ENCODE data around the gene ANO4. TPM values are rescaled to one million over a fixed set of nuclear protein-coding genes. Genes with fewer than 3 reads are reported as not detected.

The ANO4 gene
- total RNA-seq, 1 experiment from 2014 or later = 5.7 TPM

- no peak overlapping the region for H3K4ac ChIP-seq (ENCODE audit: low read depth, low read length)
- H3K4me1 Mint-ChIP-seq = no peaks in the 10 kb centered on the region
- no peaks in the 10 kb centered on the region for H3K9me3 ChIP-seq (ENCODE audit: control insufficient read depth, low read depth, low read length)
- H3K56ac ChIP-seq (ENCODE audit: insufficient read length, low read depth, low read length) = no peak overlapping the region
- no peak overlapping the region for H2BK5ac ChIP-seq (ENCODE audit: insufficient read length, low read length)
- WGBS (ENCODE audit: extremely low coverage, insufficient read length, low lambda C conversion rate) = no CpG with 5 or more reads among the region's 2 CpGs
- no peaks in the 10 kb centered on the region for H3K36me3 Mint-ChIP-seq (ENCODE audit: insufficient read depth in 1 of 3, low read depth in 3 of 3)
- H2AK5ac ChIP-seq (ENCODE audit: insufficient read length, low read length) = no peak overlapping the region
- no peaks in the 10 kb centered on the region for H3K27me3 ChIP-seq (ENCODE audit: insufficient read depth, low read length)
- no peak overlapping the region for H3K4me3 Mint-ChIP-seq
- no peak overlapping the region for H2AFZ ChIP-seq (ENCODE audit: low read length)
- H3K4me2 ChIP-seq (ENCODE audit: insufficient read depth, insufficient read length, low read length) = no peak overlapping the region
- H3K23me2 ChIP-seq (ENCODE audit: insufficient read length, low read depth, low read length, poor library complexity, severe bottlenecking) = no peaks in the 10 kb centered on the region
- H2BK120ac ChIP-seq (ENCODE audit: low read depth, low read length, poor library complexity, severe bottlenecking) = no peak overlapping the region
- DNase-seq = no peak
- H2BK15ac ChIP-seq (ENCODE audit: low read depth, low read length) = no peak overlapping the region
- H3K79me2 ChIP-seq (ENCODE audit: insufficient read depth, low read length) = no peaks in the 10 kb centered on the region
- H3K27me3 Mint-ChIP-seq (ENCODE audit: low read depth) = no peaks in the 10 kb centered on the region
- H3T11ph ChIP-seq (ENCODE audit: low read length) = no peak overlapping the region
- H2BK12ac ChIP-seq (ENCODE audit: insufficient read length, low read depth, low read length) = no peak overlapping the region
- H3K23ac ChIP-seq (ENCODE audit: insufficient read length, low read depth, low read length) = no peak overlapping the region
- no peaks in the 10 kb centered on the region for H3K79me1 ChIP-seq (ENCODE audit: insufficient read depth, low read depth, low read length, poor library complexity, severe bottlenecking)
- H4K5ac ChIP-seq (ENCODE audit: insufficient read length, low read depth, low read length) = no peak overlapping the region
- H4K91ac ChIP-seq (ENCODE audit: insufficient read length, low read depth, low read length) = no peak overlapping the region
- H3K18ac ChIP-seq (ENCODE audit: insufficient read length, low read depth, low read length) = no peak overlapping the region
- H3K27ac ChIP-seq (ENCODE audit: insufficient read length, low read depth, low read length) = no peak overlapping the region
- H3K4me1 ChIP-seq (ENCODE audit: insufficient read depth, low read length) = no peaks in the 10 kb centered on the region
- H4K8ac ChIP-seq (replicated peaks; ENCODE audit: insufficient read length, low read depth, low read length) = no peak overlapping the region
- no peaks in the 10 kb centered on the region for H3K9me3 Mint-ChIP-seq
- H3K14ac ChIP-seq (ENCODE audit: insufficient read depth, low read length) = no peak overlapping the region
- H4K20me1 ChIP-seq (ENCODE audit: control insufficient read depth, insufficient read depth, insufficient read length) = no peaks in the 10 kb centered on the region
- no peak overlapping the region for H2BK20ac ChIP-seq (ENCODE audit: low read depth, low read length, poor library complexity, severe bottlenecking)
- no peak overlapping the region for H3K27ac Mint-ChIP-seq
- no peak for TF ChIP-seq CTCF (conservative IDR thresholded peaks at IDR 0.05)
- no peak overlapping the region for H3K9ac ChIP-seq (ENCODE audit: extremely low read depth, insufficient read length, low read length)
Measured at GRCh38 chr12:101111441-101111840, 316.9 kb downstream of the ANO4 start.
